HUDEP-2 (cell line): ENCODE measurements around the gene PLEKHM3.

Experiments
- DNase-seq, 76 experiments: peaks; one replicate each; lab custom pipeline; 2025; ENCODE audit not compliant: unreplicated experiment in 76 of 76; lab: John Stamatoyannopoulos, UW

Gene PLEKHM3

GRCh38 chr2:207868855-207869596 lies 156.3 kb downstream of the PLEKHM3 start:
- no peak for DNase-seq

- no peak for DNase-seq
Measured at GRCh38 chr2:207867905-207868304, 157.4 kb downstream of the PLEKHM3 start.

GRCh38 chr2:207867056-207867455 lies 158.3 kb downstream of the PLEKHM3 start:
- DNase-seq: no peak

GRCh38 chr2:207865210-207865609 lies 160.1 kb downstream of the PLEKHM3 start:
- no peak for DNase-seq

- DNase-seq: no peak
Measured at GRCh38 chr2:207863345-207863744, 162.0 kb downstream of the PLEKHM3 start.

- no peak for DNase-seq
Measured at GRCh38 chr2:207861789-207862188, 163.5 kb downstream of the PLEKHM3 start.

GRCh38 chr2:207860685-207861084 lies 164.6 kb downstream of the PLEKHM3 start:
- no peak for DNase-seq

GRCh38 chr2:207855591-207855990 lies 169.7 kb downstream of the PLEKHM3 start:
- DNase-seq: no peak

GRCh38 chr2:207854484-207855440 lies 170.6 kb downstream of the PLEKHM3 start:
- DNase-seq: no peak

GRCh38 chr2:207852791-207853190 lies 172.5 kb downstream of the PLEKHM3 start:
- DNase-seq: no peak

GRCh38 chr2:207849443-207849842 lies 175.9 kb downstream of the PLEKHM3 start:
- DNase-seq: no peak

- no peak for DNase-seq
Measured at GRCh38 chr2:207848545-207848928, 176.8 kb downstream of the PLEKHM3 start.

GRCh38 chr2:207847807-207848544 lies 177.4 kb downstream of the PLEKHM3 start:
- DNase-seq: no peak

- DNase-seq: no peak
Measured at GRCh38 chr2:207847098-207847806, 178.1 kb downstream of the PLEKHM3 start.

GRCh38 chr2:207845202-207845864 lies 180.0 kb downstream of the PLEKHM3 start:
- no peak for DNase-seq

GRCh38 chr2:207844648-207845047 lies 180.7 kb downstream of the PLEKHM3 start:
- no peak for DNase-seq

GRCh38 chr2:207840101-207840500 lies 185.2 kb downstream of the PLEKHM3 start:
- no peak for DNase-seq

GRCh38 chr2:207839575-207839974 lies 185.8 kb downstream of the PLEKHM3 start:
- DNase-seq: no peak

GRCh38 chr2:207839028-207839427 lies 186.3 kb downstream of the PLEKHM3 start:
- DNase-seq: no peak
